ENCODE data around the gene IFFO2.

The IFFO2 gene

GRCh38 chr1:18919956-18920355 lies 36.5 kb downstream of the IFFO2 start:
- TF ChIP-seq POLR2A (IDR thresholded peaks at IDR 0.05; ENCODE audit: low read depth, low read length) = no peak
- no peak for FAIRE-seq
- no peak for DNase-seq (ENCODE audit: insufficient read length, low spot score)

- no peak for TF ChIP-seq POLR2A (IDR thresholded peaks at IDR 0.05; ENCODE audit: low read depth, low read length)
- no peak for FAIRE-seq
Observed at GRCh38 chr1:18919197-18919905, 37.1 kb downstream of the IFFO2 start.

GRCh38 chr1:18918417-18918816 lies 38.1 kb downstream of the IFFO2 start:
- DNase-seq (ENCODE audit: insufficient read length, low spot score) = no peak
- TF ChIP-seq POLR2A (IDR thresholded peaks at IDR 0.05; ENCODE audit: low read depth, low read length) = no peak
- no peak for FAIRE-seq

More at GRCh38 chr1:18919197-18919905, 37.1 kb downstream of the IFFO2 start:
- DNase-seq (ENCODE audit: insufficient read length, low spot score) = no peak

- TF ChIP-seq POLR2A (IDR thresholded peaks at IDR 0.05; ENCODE audit: low read depth, low read length) = no peak
- FAIRE-seq (no peak), DNase-seq (ENCODE audit: insufficient read length, low spot score) (no peak)
Observed at GRCh38 chr1:18917071-18917799, 39.2 kb downstream of the IFFO2 start.

GRCh38 chr1:18915341-18915740 lies 41.1 kb downstream of the IFFO2 start:
- no peak for FAIRE-seq
- TF ChIP-seq POLR2A (IDR thresholded peaks at IDR 0.05; ENCODE audit: low read depth, low read length) = no peak
- DNase-seq (ENCODE audit: insufficient read length, low spot score) = no peak

- peak; percentile 79 for DNase-seq (ENCODE audit: insufficient read length, low spot score)
- FAIRE-seq = no peak
- TF ChIP-seq POLR2A (IDR thresholded peaks at IDR 0.05; ENCODE audit: low read depth, low read length) = no peak
Observed at GRCh38 chr1:18913065-18913835, 43.2 kb downstream of the IFFO2 start.

GRCh38 chr1:18912550-18912949 lies 43.9 kb downstream of the IFFO2 start:
- DNase-seq (ENCODE audit: insufficient read length, low spot score) (no peak), FAIRE-seq (no peak)
- TF ChIP-seq POLR2A (IDR thresholded peaks at IDR 0.05; ENCODE audit: low read depth, low read length) = no peak

GRCh38 chr1:18908911-18909771 lies 47.3 kb downstream of the IFFO2 start:
- FAIRE-seq = no peak
- TF ChIP-seq POLR2A (IDR thresholded peaks at IDR 0.05; ENCODE audit: low read depth, low read length) = no peak

GRCh38 chr1:18907917-18908845 lies 48.3 kb downstream of the IFFO2 start:
- no peak for DNase-seq (ENCODE audit: insufficient read length, low spot score)
- no peak for TF ChIP-seq POLR2A (IDR thresholded peaks at IDR 0.05; ENCODE audit: low read depth, low read length)
- FAIRE-seq = no peak

More at GRCh38 chr1:18908911-18909771, 47.3 kb downstream of the IFFO2 start:
- DNase-seq (ENCODE audit: insufficient read length, low spot score) = no peak

GRCh38 chr1:18907021-18907916 lies 49.2 kb downstream of the IFFO2 start:
- DNase-seq (ENCODE audit: insufficient read length, low spot score) (peak; percentile 37), FAIRE-seq (no peak)

GRCh38 chr1:18903291-18903756 lies 53.2 kb downstream of the IFFO2 start:
- no peak for FAIRE-seq
- no peak for TF ChIP-seq POLR2A (IDR thresholded peaks at IDR 0.05; ENCODE audit: low read depth, low read length)
- no peak for DNase-seq (ENCODE audit: insufficient read length, low spot score)

More at GRCh38 chr1:18907021-18907916, 49.2 kb downstream of the IFFO2 start:
- no peak for TF ChIP-seq POLR2A (IDR thresholded peaks at IDR 0.05; ENCODE audit: low read depth, low read length)

Data from H54 (cell line).